HG02970 (cell line): ENCODE measurements around the gene MADCAM1.

ENCODE experiments used
- ATAC-seq: cut with Tn5 transposase; IDR thresholded peaks from one replicate; pipeline ENCODE4 v1.9.1; 2021; ENCODE audit warnings: mild to moderate bottlenecking, moderate library complexity, moderate number of reproducible peaks; ENCODE audit not compliant: unreplicated experiment, low FRiP score

The MADCAM1 gene

GRCh38 chr19:530134-531008 is 34.1 kb downstream of the MADCAM1 start:
- no peak for ATAC-seq

GRCh38 chr19:531009-531752 is 34.9 kb downstream of the MADCAM1 start:
- ATAC-seq, result peak; percentile 67

GRCh38 chr19:531753-532560 is 35.7 kb downstream of the MADCAM1 start, which contains the start of gene CDC34:
TSS of gene CDC34 (plus strand) at chr19:531760. CDS start at chr19:531932, 172 bp downstream.
- peak; percentile 9 for ATAC-seq

- no peak for ATAC-seq
Measured at GRCh38 chr19:532561-533363, 36.5 kb downstream of the MADCAM1 start.

GRCh38 chr19:533364-534058 is 37.2 kb downstream of the MADCAM1 start:
- no peak for ATAC-seq

- no peak for ATAC-seq
Measured at GRCh38 chr19:534088-534487, 37.8 kb downstream of the MADCAM1 start.

GRCh38 chr19:535017-535835 is 38.9 kb downstream of the MADCAM1 start:
- ATAC-seq, result no peak

- ATAC-seq, result no peak
Measured at GRCh38 chr19:536031-536880, 40.0 kb downstream of the MADCAM1 start.

- ATAC-seq, result no peak
Measured at GRCh38 chr19:536881-537404, 40.7 kb downstream of the MADCAM1 start.

GRCh38 chr19:538641-539428 is 42.5 kb downstream of the MADCAM1 start:
- no peak for ATAC-seq

- no peak for ATAC-seq
Measured at GRCh38 chr19:539429-540030, 43.2 kb downstream of the MADCAM1 start.

GRCh38 chr19:540867-541637 is 44.8 kb downstream of the MADCAM1 start:
- no peak for ATAC-seq

- ATAC-seq, result no peak
Measured at GRCh38 chr19:541699-542098, 45.4 kb downstream of the MADCAM1 start.

GRCh38 chr19:542173-542866 is 46.0 kb downstream of the MADCAM1 start:
- no peak for ATAC-seq
